KOPT-K1 (cell line): ENCODE results near the gene CRISPLD2.
"Not testable (repeated sequence)": the region's sequence is repeated elsewhere in the genome, so short reads cannot be mapped to it uniquely, and the experiment has no call there.

Experiments used
- H3K27ac ChIP-seq: fragments of 200-600 bp; sonication (generic); 2 replicates; pipeline ENCODE4 v1.5.1; 2016; ENCODE audit warnings: antibody characterized with exemption, mild to moderate bottlenecking, low read depth, low read length; ENCODE audit not compliant: poor library complexity, severe bottlenecking
- H3K36me3 ChIP-seq: fragments of 200-600 bp; sonication (generic); 2 replicates; pipeline ENCODE4 v1.5.1; 2017; ENCODE audit warnings: antibody characterized with exemption, mild to moderate bottlenecking, low read length, moderate library complexity; ENCODE audit not compliant: insufficient read depth
- H3K9me3 ChIP-seq: fragments of 200-600 bp; sonication (generic); 2 replicates; pipeline ENCODE4 v1.5.1; 2017; ENCODE audit warnings: antibody characterized with exemption, low read length, mild to moderate bottlenecking; ENCODE audit not compliant: insufficient read depth, poor library complexity, severe bottlenecking

CRISPLD2 gene

GRCh38 chr16:84825896-84826557, 6.2 kb downstream of the CRISPLD2 start:
- no peak overlapping the region for H3K27ac ChIP-seq
- no peaks in the 10 kb centered on the region for H3K36me3 ChIP-seq
- H3K9me3 ChIP-seq, result no peaks in the 10 kb centered on the region

- H3K9me3 ChIP-seq, result no peaks in the 10 kb centered on the region
- H3K27ac ChIP-seq, result no peak overlapping the region
- H3K36me3 ChIP-seq, result no peaks in the 10 kb centered on the region
Observed at GRCh38 chr16:84826558-84826941, 6.8 kb downstream of the CRISPLD2 start.

- Histone ChIP-seq H3K9me3 (no peaks in the 10 kb centered on the region), H3K27ac (no peak overlapping the region), H3K36me3 (no peaks in the 10 kb centered on the region)
Observed at GRCh38 chr16:84827131-84827574, 7.4 kb downstream of the CRISPLD2 start.

GRCh38 chr16:84827897-84828296, 8.1 kb downstream of the CRISPLD2 start:
- H3K27ac ChIP-seq, result no peak overlapping the region
- H3K9me3 ChIP-seq, result no peaks in the 10 kb centered on the region
- no peaks in the 10 kb centered on the region for H3K36me3 ChIP-seq

- H3K27ac ChIP-seq, result no peak overlapping the region
- H3K9me3 ChIP-seq, result no peaks in the 10 kb centered on the region
- H3K36me3 ChIP-seq, result no peaks in the 10 kb centered on the region
Observed at GRCh38 chr16:84828322-84828721, 8.5 kb downstream of the CRISPLD2 start.

GRCh38 chr16:84829168-84829965, 9.6 kb downstream of the CRISPLD2 start:
- Histone ChIP-seq H3K9me3 (no peaks in the 10 kb centered on the region), H3K27ac (no peak overlapping the region), H3K36me3 (no peaks in the 10 kb centered on the region)

GRCh38 chr16:84830765-84831384, 11.1 kb downstream of the CRISPLD2 start:
- Histone ChIP-seq H3K27ac (no peak overlapping the region), H3K36me3 (no peaks in the 10 kb centered on the region)

GRCh38 chr16:84831728-84832127, 11.9 kb downstream of the CRISPLD2 start:
- H3K27ac ChIP-seq, H3K36me3 ChIP-seq, H3K9me3 ChIP-seq: not testable (repeated sequence)

More at GRCh38 chr16:84830765-84831384, 11.1 kb downstream of the CRISPLD2 start:
- no peaks in the 10 kb centered on the region for H3K9me3 ChIP-seq

GRCh38 chr16:84832488-84833143, 12.8 kb downstream of the CRISPLD2 start:
- Histone ChIP-seq H3K36me3 (no peaks in the 10 kb centered on the region), H3K9me3 (no peaks in the 10 kb centered on the region), H3K27ac (no peak overlapping the region)

GRCh38 chr16:84833144-84833500, 13.3 kb downstream of the CRISPLD2 start:
- Histone ChIP-seq H3K27ac (no peak overlapping the region), H3K36me3 (no peaks in the 10 kb centered on the region), H3K9me3 (no peaks in the 10 kb centered on the region)

- Histone ChIP-seq H3K9me3 (no peaks in the 10 kb centered on the region), H3K27ac (no peak overlapping the region), H3K36me3 (no peaks in the 10 kb centered on the region)
Observed at GRCh38 chr16:84833542-84834402, 14.0 kb downstream of the CRISPLD2 start.

- H3K27ac ChIP-seq, result no peak overlapping the region
- H3K9me3 ChIP-seq, result no peaks in the 10 kb centered on the region
- no peaks in the 10 kb centered on the region for H3K36me3 ChIP-seq
Observed at GRCh38 chr16:84834403-84834772, 14.6 kb downstream of the CRISPLD2 start.

- H3K36me3 ChIP-seq, result no peaks in the 10 kb centered on the region
- no peaks in the 10 kb centered on the region for H3K9me3 ChIP-seq
- H3K27ac ChIP-seq, result no peak overlapping the region
Observed at GRCh38 chr16:84836234-84836647, 16.5 kb downstream of the CRISPLD2 start.

GRCh38 chr16:84836967-84837366, 17.2 kb downstream of the CRISPLD2 start:
- H3K27ac ChIP-seq, result no peak overlapping the region

More at GRCh38 chr16:84836967-84837366, 17.2 kb downstream of the CRISPLD2 start:
- H3K36me3 ChIP-seq, result no peaks in the 10 kb centered on the region
- no peaks in the 10 kb centered on the region for H3K9me3 ChIP-seq
